NCI-H510A (cell line): ENCODE data around the gene SH3D19.
A peak's percentile ranks its signal among the peaks of the same experiment; 100 is the strongest.
"Not testable (repeated sequence)": the region's sequence is repeated elsewhere in the genome, so short reads cannot be mapped to it uniquely, and the experiment has no call there.

Experiments
- DNase-seq: peaks from one replicate; lab custom pipeline; 2025; lab: John Stamatoyannopoulos, UW

Gene SH3D19

GRCh38 chr4:151148261-151148660, 177.1 kb downstream of the SH3D19 start:
- no peak for DNase-seq

GRCh38 chr4:151147000-151147399, 178.4 kb downstream of the SH3D19 start:
- DNase-seq, result no peak

- DNase-seq, result no peak
Measured at GRCh38 chr4:151144329-151145072, 180.9 kb downstream of the SH3D19 start.

GRCh38 chr4:151143811-151144210, 181.6 kb downstream of the SH3D19 start:
- no peak for DNase-seq

GRCh38 chr4:151143162-151143561, 182.2 kb downstream of the SH3D19 start:
- no peak for DNase-seq

- no peak for DNase-seq
Measured at GRCh38 chr4:151142758-151143157, 182.6 kb downstream of the SH3D19 start.

- DNase-seq, result no peak
Measured at GRCh38 chr4:151139814-151140213, 185.6 kb downstream of the SH3D19 start.

- not testable (repeated sequence) for DNase-seq
Measured at GRCh38 chr4:151136048-151136447, 189.4 kb downstream of the SH3D19 start.

- DNase-seq, result no peak
Measured at GRCh38 chr4:151133311-151133710, 192.1 kb downstream of the SH3D19 start.

- DNase-seq, result no peak
Measured at GRCh38 chr4:151129796-151130195, 195.6 kb downstream of the SH3D19 start.

- peak; percentile 3 for DNase-seq
Measured at GRCh38 chr4:151117371-151117962, 207.9 kb downstream of the SH3D19 start.

- DNase-seq, result no peak
Measured at GRCh38 chr4:151114986-151115385, 210.4 kb downstream of the SH3D19 start.

- DNase-seq, result no peak
Measured at GRCh38 chr4:151114338-151114737, 211.1 kb downstream of the SH3D19 start.

GRCh38 chr4:151110236-151110635, 215.2 kb downstream of the SH3D19 start:
- DNase-seq, result no peak

GRCh38 chr4:151107063-151107462, 218.3 kb downstream of the SH3D19 start:
- DNase-seq, result no peak

GRCh38 chr4:151105454-151106032, 219.9 kb downstream of the SH3D19 start:
- DNase-seq, result no peak

GRCh38 chr4:151104621-151105020, 220.8 kb downstream of the SH3D19 start:
- DNase-seq, result no peak

- DNase-seq, result no peak
Measured at GRCh38 chr4:151103758-151104157, 221.6 kb downstream of the SH3D19 start.

GRCh38 chr4:151100531-151100930, 224.9 kb downstream of the SH3D19 start:
- no peak for DNase-seq

- no peak for DNase-seq
Measured at GRCh38 chr4:151099976-151100417, 225.4 kb downstream of the SH3D19 start.

GRCh38 chr4:151099229-151099975, 226.0 kb downstream of the SH3D19 start, which contains the start of gene RPS3A:
TSS of gene RPS3A (plus strand) at chr4:151099628. CDS start at chr4:151099653, 25 bp downstream.
- DNase-seq, result peak; percentile 88

GRCh38 chr4:151098979-151099228, 226.5 kb downstream of the SH3D19 start:
- no peak for DNase-seq

GRCh38 chr4:151097759-151098158, 227.6 kb downstream of the SH3D19 start:
- DNase-seq, result no peak
